Nucleus accumbens (tissue), 56 donors: ENCODE results near the gene HYKK.
A peak's percentile ranks its signal among the peaks of the same experiment; 100 is the strongest.
"Not testable (repeated sequence)": the region's sequence is repeated elsewhere in the genome, so short reads cannot be mapped to it uniquely, and the experiment has no call there.

Experiments used
- DNase-seq, 56 donors: peaks; one replicate each; lab custom pipeline; 2025; lab: John Stamatoyannopoulos, UW

HYKK gene, protein sequence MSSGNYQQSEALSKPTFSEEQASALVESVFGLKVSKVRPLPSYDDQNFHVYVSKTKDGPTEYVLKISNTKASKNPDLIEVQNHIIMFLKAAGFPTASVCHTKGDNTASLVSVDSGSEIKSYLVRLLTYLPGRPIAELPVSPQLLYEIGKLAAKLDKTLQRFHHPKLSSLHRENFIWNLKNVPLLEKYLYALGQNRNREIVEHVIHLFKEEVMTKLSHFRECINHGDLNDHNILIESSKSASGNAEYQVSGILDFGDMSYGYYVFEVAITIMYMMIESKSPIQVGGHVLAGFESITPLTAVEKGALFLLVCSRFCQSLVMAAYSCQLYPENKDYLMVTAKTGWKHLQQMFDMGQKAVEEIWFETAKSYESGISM

DNA sequence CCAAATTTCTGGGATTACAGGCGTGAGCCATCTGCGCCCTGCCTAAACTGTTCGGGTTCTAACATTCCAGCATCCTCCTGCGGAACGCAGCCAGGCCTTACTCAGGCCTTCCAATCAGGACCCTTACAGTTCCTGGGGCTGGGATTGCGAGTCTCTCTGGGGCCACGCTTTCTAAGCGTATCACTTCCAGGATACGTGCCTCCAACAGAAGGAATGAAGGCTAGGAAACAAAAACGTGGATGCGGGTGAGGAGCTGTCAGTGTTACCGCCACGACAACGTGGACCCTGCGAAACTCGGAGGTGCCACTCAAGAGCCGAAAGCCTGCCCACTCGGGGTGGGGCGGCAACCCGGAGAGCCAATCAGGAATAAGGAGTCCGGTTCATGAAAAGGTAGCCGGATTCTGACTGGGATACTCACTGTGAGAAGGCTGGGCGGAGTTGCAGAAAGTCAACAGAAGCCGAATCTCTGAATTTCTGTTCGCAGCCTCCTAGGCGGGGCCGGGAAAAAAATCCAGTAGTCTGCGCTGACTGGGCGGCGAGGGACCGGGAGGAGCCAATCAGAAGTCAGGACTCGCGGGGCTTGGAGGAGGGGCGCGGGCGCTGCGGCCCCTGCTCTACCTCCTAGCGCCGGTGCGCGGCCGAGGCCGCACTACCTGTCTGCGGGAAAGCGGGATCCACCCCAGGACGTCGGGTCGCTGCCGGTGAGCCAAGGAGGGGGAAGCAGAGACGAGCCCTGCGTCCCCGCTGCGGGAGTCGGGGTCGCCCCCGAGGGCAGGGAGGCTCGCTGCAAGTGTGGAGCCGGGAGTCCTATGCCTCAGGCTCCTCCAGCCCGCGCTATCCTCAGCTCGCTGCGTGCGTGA is at the start of gene HYKK:
TSS of gene HYKK (plus strand) at position 607 of the 860 bp plus-strand sequence. CDS start 5,512 bp downstream, outside the sequence.
- peak; percentile 22 to 95 (median 83) for DNase-seq

DNA sequence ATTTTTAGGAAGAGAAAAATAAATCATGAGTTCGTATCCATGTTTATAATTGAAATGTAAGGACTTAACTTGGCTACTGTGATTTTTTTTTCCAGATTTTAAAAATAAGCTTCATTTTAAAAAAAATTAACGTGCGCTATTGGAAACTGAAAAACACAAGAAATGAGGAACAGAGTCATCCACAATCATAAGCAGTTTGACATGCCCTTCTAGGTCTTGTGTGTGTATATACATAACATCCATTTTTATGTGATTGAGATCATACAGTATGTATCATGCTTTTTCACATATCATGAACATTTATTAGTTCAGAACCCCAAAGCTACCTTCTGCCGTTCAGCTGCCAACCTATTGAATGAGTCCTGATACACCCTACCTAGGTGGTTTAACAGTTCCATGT is 46.6 kb upstream of the HYKK start:
- no peak for DNase-seq

DNA sequence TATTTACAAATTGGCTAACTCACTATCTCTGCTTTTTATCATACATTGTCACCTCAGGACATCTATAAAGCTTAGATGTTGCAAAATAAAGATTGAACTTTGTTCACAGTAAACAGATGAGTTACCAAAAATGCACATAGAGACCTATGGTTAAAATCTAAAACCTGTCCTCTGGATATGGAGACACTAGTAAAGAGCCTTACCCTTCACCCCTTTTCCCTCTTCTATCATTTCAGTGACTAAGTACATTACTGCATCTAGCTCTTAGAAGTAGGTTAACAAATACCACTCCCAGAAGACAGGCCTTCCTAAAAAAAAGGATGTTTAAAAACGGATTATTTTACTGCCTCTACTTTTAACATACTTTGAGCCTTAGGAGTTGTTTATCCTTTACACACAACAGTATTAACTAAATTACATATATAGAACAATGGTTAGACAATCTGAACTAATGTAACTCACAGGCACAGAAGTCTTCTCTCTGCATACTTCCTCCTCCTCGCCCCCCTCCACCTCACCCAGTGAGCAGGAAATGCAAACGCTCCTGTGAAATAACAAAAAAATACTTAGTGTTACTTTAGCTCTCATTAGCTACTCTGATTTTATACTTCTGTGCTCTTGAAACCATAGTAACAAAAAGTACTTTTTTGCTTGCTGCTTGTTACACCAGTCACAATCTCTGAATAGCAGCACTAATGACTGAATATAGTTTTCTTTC is 46.0 kb upstream of the HYKK start:
- peak in 1 of 56 donors; percentile 4 for DNase-seq

DNA sequence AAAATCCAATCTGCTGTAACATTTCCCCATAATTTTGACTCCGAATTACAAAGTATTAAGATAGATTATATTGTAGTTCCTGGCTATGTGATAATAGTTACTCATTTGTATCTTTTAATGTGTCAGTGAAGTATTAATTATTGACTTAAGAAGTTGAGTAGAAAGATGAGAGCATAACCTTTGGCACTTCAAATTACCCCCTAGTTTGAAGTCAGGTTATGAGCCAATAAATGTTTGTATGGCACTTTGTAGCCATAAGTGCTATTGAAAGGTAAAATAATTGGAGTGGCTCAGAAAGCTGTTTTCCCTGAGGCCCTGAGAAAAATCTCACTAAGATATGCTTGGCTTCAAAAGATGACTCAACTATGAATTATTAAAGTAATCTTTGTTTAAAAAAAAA is 38.3 kb upstream of the HYKK start:
- no peak for DNase-seq

DNA sequence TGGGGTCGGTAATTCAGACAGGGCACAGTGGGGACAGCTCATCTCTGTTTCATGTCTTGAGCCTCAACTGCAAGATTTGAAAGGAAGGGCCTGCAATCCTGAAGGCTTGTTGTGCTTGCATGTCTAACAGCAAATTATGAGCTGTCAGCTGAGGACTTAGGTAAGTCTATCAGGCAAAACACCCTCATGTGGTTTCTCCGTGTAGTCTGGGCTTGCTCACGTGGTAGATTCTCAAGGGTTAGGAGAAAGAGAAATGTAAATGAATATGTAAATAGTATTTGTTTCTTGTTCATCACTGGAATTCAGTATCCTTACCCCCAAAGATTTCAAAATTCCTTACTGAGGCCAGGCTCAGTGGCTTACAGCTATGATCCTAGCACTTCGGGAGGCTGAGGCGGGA is 30.1 kb upstream of the HYKK start:
- no peak for DNase-seq

DNA sequence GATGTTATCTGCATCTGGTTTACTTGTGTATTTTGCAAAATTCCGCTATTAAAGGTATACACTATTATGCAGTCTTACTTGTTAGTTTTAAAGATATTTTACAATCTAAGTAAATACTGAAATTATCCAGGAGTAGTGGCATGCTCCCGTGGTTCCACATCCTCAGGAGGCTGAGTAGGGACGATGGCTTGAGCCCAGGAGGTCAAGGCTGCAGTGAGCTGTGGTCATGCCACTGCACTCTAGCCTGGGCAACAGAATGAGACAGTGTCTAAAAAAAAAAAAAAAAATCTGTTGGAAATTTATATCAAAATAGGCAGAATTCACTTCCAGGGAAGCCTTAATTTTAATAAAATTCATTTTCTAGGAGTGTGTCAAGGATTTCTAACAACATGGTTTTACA is 27.7 kb upstream of the HYKK start:
- DNase-seq = no peak

DNA sequence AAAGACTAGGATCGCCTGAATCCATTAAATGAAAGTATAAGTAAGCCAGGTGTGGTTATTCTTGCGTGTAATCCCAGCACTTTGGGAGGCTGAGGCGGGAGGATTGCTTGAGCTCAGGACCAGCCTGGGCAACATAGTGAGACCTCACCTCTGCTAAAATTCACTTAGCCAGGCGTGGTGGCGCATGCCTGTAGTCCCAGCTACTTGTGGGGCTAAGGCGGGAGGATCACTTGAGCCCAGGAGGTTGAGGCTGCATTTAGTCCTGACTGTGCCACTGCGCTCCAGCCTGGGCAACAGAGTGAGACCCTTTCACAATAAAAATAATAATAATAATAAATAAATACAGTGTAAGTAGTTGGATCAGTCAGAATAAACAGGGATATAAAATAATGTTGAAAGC is 25.5 kb upstream of the HYKK start:
- no peak for DNase-seq

DNA sequence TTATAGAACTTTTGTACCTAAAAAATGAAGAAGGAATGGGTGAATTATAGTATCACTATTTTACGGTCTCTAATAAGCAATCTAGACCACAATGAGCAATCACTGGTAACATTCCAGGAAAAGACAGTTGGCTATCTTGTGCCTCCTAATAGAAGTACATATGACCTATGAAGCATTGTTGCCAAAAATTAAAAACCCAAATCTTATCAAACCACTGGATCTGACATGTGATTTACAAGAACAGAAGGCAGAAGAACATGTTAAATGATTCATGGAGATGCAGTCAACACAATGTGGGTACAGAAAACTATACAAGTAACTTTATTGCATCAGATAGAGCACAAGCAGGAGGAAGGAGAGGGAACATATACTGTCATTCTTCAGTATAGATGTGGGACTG is 14.5 kb upstream of the HYKK start:
- DNase-seq = no peak

DNA sequence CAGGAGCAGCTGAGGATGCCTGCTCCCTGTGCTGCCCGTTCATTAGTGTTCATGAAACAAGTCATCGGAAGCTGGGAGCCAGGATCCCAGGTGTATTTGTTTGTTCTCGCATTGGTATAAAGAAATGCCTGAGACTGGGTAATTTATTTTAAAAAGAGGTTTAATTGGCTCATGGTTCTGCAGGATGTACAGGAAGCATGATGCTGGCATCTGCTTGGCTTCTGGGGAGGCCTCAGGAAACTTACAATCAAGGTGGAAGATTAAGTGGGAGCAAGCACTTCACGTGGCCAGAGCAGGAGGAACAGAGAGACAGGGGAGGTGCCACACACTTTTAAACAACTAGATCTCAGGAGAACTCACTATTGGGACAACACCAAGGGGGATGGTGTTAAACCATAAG is 5.5 kb upstream of the HYKK start:
- DNase-seq = no peak

DNA sequence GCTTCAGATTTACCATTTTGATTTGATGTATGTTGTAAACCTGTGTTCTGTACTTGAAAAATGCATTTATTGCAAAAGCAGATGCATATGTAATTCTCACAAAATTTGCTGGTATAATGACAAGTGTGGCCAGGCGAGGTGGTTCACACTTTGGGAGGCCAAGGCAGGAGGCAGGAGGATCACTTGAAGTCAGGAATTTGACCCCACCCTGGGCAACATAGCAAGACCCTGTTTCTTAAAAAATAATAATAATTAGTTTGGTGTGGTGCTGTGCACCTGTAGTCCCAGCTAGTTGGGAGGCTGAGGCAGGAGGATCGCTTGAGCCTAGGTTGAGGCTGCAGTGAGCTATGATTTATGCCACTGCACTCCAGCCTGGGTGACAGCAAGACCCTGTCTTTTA is 4.7 kb upstream of the HYKK start:
- DNase-seq = no peak

DNA sequence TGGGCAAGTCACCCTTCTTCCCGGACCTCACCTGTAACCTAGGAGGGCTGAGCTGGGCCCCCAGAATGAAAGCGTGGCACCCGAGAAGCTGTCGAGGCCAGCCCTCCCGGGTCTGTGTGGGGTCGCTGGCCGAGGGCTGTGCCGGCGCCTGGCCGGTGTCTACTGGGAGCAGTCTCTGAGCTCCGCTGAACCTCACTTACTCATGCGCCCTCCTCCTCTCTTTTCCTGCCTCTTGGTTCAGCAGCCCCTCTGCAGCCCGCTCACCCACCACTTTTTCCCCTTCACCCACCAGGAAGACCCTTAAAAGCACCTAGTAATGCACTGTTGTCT is 419 bp downstream of the HYKK start:
- DNase-seq = peak in 2 of 56 donors; percentile 25 to 41

DNA sequence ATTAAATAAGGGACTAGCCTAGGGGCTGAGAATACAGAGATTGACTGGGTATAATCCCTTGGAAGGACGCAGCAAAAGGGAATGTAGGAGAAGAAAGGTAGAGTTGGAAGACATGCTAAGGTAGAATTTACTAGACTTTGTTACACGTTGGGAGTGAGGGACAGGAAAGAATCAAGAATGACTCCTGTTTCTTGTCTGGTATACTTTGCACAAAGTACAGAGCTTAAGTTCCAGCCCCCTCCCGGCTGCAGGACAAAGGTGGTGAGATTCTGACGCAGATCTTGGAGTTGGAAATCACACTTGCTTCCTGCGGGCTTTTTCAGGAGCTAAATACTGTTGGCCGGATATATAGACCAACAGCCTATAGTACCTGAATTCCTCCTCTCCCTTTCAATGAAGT is 895 bp downstream of the HYKK start:
- DNase-seq = no peak

DNA sequence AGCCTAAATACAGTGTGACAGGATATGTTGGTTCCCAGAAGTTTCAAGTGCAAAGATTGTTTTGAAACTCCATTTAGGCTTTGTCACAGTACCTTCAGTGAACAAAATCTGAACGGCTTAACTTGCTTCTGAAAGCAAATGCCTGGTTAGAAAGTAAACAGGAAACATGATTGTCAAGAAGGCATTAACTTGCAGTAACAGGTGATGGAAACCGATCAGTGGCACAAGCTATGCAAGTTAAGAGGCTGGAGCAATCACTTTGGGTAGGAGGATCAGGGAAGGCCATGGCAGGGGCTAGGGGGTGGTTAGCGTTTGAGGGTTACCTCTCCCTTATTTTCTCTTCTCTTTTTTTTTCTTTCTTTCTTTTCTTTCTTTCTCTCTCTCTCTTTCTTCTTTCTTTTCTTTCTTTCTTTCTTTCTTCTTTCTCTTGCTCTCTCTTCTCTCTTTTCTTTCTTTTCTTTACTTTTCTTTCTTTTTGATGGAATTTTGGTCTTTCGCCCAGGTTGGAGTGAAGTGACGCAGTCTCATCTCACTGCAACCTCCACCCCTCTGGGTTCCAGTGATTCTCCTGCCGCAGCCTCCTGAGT is 2.4 kb downstream of the HYKK start:
- no peak for DNase-seq

DNA sequence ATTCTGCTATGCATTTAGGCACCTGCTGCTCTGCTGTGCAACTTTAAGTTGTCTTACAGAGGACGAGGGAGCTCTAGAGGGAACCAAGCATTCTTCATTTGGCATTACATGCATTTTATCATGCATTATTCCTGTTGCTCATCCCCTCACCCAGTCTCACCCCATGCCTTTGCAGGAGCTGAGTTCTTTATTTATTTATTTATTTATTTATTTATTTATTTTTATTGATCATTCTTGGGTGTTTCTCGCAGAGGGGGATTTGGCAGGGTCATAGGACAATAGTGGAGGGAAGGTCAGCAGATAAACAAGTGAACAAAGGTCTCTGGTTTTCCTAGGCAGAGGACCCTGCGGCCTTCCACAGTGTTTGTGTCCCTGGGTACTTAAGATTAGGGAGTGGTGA is 12.7 kb downstream of the HYKK start:
- DNase-seq = not testable (repeated sequence)

DNA sequence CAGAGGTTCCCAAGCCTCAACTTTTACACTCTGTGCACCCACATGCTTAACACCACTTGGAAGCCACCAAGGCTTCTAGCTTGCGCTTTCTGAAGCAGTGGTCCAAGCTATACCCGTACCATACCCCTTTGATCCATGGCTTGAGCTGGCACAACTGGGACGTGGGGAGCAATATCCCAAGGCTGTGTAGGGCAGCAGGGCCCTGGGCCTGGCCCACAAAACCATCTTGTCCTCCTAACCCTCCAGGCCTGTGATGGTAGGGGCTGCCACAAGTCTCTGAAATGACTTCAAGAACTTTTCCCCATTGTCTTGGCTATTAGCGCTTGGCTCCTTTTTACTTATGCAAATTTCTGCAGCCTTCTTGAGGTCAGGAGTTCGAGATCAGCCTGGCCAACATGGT is 16.9 kb downstream of the HYKK start:
- DNase-seq = no peak

DNA sequence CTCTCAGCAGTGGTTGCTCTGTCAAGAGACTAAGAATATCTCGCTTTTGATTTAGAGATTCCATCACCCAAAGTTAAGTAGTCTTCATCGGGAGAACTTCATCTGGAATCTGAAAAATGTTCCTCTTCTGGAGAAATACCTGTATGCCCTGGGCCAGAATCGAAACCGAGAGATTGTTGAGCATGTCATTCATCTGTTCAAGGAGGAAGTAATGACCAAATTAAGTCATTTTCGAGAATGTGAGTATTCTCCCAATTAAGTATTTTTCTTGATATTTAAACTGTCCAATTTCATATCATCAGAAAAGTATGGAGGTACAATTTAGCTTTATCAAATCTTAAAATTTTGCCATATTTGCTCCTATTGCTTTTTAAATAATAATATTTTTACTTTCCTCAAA is 19.9 kb downstream of the HYKK start:
- no peak for DNase-seq

DNA sequence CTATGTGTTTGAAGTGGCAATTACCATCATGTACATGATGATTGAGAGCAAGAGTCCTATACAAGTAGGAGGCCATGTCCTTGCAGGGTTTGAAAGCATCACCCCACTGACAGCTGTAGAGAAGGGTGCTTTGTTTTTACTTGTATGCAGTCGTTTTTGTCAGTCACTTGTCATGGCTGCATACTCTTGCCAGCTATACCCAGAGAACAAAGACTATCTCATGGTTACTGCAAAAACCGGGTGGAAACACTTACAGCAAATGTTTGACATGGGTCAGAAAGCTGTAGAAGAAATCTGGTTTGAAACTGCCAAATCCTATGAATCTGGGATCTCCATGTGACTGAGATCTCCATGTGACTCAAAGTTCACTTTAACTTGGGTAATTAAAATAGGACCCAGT is 26.0 kb downstream of the HYKK start:
- peak in 14 of 56 donors; percentile 1 to 23 (median 7) for DNase-seq

DNA sequence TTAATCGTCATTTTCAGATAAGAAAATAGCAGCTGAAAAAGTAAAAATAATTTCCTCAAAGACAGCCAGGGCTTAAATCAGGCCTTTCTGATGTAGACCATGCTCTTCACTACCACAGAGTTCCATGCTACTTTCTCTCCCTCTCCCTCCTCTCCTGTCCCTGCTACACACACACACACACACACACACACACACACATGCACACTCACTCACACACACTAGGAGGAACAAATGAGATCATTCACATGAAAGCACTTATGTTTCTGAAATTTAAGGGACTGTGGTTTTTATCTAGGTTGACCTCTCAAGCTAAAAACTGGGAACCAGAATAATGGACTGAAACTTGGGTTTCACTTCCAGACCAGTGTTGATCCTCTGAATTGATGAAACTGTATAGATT is 28.8 kb downstream of the HYKK start:
- no peak for DNase-seq

DNA sequence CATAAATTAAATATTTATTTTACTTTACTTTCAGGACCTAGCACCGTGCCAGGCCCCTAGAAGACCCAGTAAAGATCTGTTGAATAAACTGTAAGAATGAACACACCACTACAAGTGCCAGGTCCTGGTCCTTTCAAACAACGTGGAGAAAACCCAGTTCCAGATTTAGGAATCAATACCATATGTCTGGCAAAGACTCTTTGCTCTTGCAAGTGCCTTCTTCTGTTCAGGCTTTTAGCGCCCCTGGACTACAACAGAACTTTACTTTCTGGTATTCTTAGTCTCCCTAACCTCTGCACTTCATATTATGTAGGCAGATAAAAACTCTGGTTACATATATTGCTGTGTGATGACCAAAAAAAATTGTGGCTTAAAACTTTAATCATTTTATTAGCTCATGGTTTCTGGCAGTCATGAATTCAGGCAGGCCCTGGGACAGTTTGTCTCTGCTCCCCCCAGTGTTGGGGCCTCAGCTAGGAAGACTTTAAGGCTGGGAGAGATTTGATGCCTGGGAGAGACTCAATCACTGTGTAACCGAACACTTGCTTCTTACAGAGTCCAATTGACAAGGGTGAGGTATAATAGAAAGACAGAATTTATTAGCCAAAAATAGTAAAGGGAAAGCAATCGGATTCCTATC is 30.0 kb downstream of the HYKK start:
- no peak for DNase-seq

DNA sequence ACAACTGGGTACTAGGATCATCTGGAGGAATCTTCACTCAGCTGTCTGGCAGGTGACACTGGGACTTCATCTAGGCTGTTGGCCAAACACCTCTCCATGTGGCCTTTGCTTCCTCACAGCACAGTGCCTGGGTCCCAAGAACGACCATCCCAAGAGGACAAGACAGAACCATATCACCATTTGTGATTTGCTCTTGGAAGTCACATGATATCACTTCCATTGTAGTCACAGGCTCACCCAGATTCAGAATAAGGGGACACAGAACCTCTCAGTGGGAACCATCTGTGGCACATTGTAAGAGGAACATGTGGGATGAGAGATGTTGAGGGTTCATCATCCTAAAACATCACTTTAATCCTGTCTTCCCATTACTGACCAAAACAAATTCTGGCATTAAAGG is 31.0 kb downstream of the HYKK start:
- DNase-seq = no peak
